Activated naive CD8-positive, alpha-beta T cell (primary cell): ENCODE data around the gene ZNF276.
"Not testable (repeated sequence)": the region's sequence is repeated elsewhere in the genome, so short reads cannot be mapped to it uniquely, and the experiment has no call there.

Source experiments
- H3K27ac Mint-ChIP-seq: one replicate; pipeline ENCODE4 v1.8.0; 2021; ENCODE audit warnings: mixed read lengths
- H3K27me3 Mint-ChIP-seq: one replicate; pipeline ENCODE4 v1.8.0; 2021; ENCODE audit warnings: mixed read lengths
- H3K36me3 Mint-ChIP-seq: one replicate; pipeline ENCODE4 v1.8.0; 2021; ENCODE audit warnings: mixed read lengths
- H3K4me1 Mint-ChIP-seq: one replicate; pipeline ENCODE4 v1.8.0; 2021; ENCODE audit warnings: low read depth, mixed read lengths
- H3K4me3 Mint-ChIP-seq: one replicate; pipeline ENCODE4 v1.8.0; 2021; ENCODE audit warnings: mild to moderate bottlenecking, mixed read lengths
- H3K9me3 Mint-ChIP-seq: one replicate; pipeline ENCODE4 v1.8.0; 2021; ENCODE audit warnings: low read depth, mixed read lengths

Gene ZNF276

DNA sequence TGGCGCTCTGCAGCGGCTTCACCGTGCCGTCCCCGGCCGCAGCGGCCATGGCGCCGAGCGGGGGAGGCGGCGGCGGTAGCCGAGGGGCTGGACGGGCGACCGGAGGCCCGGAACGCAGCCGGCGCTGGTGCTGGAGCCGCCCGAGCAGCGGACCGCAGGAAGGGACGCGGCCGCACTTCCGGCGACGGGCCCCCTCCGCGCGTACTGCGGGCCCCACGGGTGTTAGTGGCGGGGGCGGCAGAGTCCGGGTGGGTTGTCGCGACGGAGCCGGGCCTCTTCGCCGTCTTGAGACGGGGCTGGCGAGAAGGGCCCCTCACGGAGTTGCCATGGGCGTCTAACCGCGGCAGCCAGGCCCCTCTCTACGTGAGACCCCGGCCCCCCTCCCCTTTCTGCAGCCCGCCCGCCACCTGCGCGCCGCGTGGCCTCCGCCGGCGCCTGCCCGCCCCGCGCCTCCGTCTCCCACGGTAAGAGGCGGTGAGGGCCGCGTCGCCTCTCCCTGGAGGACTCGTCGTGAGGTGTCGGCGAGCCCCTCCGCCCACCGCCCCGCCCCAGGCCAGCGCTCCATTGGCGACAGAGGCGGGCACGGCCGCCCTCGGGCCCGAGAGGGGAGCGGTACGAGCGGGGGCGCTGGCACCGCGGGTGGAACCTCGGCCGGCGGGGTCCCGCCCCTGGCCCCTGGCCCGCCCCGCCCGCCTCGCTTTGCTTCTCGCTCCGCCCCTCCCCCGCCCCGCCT, at the start of gene ZNF276, which contains the start of gene VPS9D1:
TSS of gene ZNF276 (plus strand) at position 725 of the 733 bp plus-strand sequence. CDS start 104 bp downstream, outside the sequence.
TSS of gene VPS9D1 (minus strand) at position 86 of the 733 bp plus-strand sequence. CDS start at position 49, 37 bp downstream.
- Mint-ChIP-seq H3K36me3 (peaks cover 6% of the 10 kb centered on the region), H3K27ac (peak within 1 kb of the TSS; percentile 88), H3K4me3 (peak within 1 kb of the TSS; percentile 92), H3K9me3 (no peaks in the 10 kb centered on the region), H3K4me1 (peaks cover 40% of the 10 kb centered on the region), H3K27me3 (no peaks in the 10 kb centered on the region)

GRCh38 chr16:89671565-89671964, 49.8 kb upstream of the ZNF276 start:
- peaks cover 11% of the 10 kb centered on the region for H3K4me1 Mint-ChIP-seq
- H3K27me3 Mint-ChIP-seq, H3K27ac Mint-ChIP-seq, H3K36me3 Mint-ChIP-seq, H3K9me3 Mint-ChIP-seq, H3K4me3 Mint-ChIP-seq: not testable (repeated sequence)

DNA sequence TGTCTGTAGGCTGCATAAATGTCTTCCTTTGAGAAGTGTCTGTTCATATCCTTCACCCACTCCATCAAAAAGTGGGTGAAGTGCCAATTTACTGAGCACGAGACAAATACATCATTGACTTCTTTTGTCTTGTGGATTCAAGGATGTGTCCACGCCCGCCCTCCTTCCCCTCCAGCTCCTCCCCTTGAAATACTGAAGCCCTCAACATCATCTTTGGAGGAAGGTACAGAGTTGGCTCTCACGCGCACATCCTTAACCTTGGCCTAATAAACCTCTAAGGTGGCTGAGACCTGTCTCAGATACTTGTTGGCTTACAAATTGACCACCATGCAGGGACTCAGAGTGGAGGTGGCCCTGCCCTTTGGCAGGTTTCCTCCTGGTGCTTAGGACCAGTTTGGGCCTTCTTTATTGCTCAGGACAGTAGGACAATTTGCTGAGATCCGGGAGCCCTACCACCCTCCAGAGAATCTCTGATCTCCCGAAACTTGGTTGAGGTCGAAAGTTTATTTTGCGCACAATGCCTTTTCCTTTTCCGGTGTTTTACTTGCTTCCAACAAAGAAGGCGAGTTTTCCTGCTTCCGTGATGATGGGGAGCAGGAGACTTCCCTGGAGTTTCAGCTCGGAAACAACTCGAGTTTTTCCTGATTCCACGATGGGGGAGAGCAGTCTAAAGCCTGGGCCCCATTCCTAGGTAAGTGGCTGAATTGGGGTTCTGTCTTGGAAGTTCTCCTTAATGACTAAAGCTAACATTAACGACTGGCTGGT, 49.0 kb upstream of the ZNF276 start:
- H3K36me3 Mint-ChIP-seq = no peaks in the 10 kb centered on the region
- H3K27ac Mint-ChIP-seq = no peak overlapping the region
- no peaks in the 10 kb centered on the region for H3K27me3 Mint-ChIP-seq
- H3K4me1 Mint-ChIP-seq = peaks cover 11% of the 10 kb centered on the region
- H3K4me3 Mint-ChIP-seq = no peak overlapping the region
- H3K9me3 Mint-ChIP-seq = no peaks in the 10 kb centered on the region

DNA sequence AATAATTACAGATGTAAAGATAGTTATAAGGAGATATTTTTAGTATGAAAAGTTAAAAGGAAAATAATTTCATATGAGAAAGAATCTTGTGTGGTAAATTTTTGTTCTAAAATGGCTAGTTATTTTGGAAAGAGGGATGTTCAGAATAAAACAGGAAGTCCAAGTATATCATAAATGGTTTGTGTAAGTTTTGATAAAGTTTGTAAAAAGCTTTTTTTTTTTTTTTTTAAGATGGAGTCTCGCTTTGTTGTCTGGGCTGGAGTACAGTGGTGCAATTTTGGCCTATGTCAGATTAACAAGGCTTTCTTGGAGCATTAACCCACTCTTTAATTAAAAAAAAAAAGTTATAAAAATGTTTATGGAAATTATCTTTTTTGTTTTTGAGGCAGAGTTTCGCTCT, 43.1 kb upstream of the ZNF276 start:
- Mint-ChIP-seq H3K4me1 (no peaks in the 10 kb centered on the region), H3K27ac (no peak overlapping the region), H3K36me3 (no peaks in the 10 kb centered on the region), H3K4me3 (no peak overlapping the region), H3K9me3 (no peaks in the 10 kb centered on the region), H3K27me3 (no peaks in the 10 kb centered on the region)

GRCh38 chr16:89685916-89686315, 35.4 kb upstream of the ZNF276 start:
- Mint-ChIP-seq H3K4me1 (peaks cover 11% of the 10 kb centered on the region), H3K36me3 (no peaks in the 10 kb centered on the region), H3K27me3 (no peaks in the 10 kb centered on the region), H3K27ac (no peak overlapping the region), H3K9me3 (no peaks in the 10 kb centered on the region), H3K4me3 (peak overlapping the region; percentile 63)

- Mint-ChIP-seq H3K4me3 (peak within 1 kb of the TSS; percentile 91), H3K9me3 (no peaks in the 10 kb centered on the region), H3K27ac (peak within 1 kb of the TSS; percentile 94), H3K27me3 (no peaks in the 10 kb centered on the region), H3K36me3 (no peaks in the 10 kb centered on the region), H3K4me1 (peaks cover 11% of the 10 kb centered on the region)
Observed at GRCh38 chr16:89686520-89687091, 34.7 kb upstream of the ZNF276 start, which contains the start of gene CDK10. Gene CDK10 (plus strand): TSS chr16:89686689. CDS start chr16:89686711, 22 bp downstream.

GRCh38 chr16:89687092-89687940, 34.0 kb upstream of the ZNF276 start:
- no peaks in the 10 kb centered on the region for H3K36me3 Mint-ChIP-seq
- peaks cover 11% of the 10 kb centered on the region for H3K4me1 Mint-ChIP-seq
- H3K9me3 Mint-ChIP-seq = no peaks in the 10 kb centered on the region
- H3K27me3 Mint-ChIP-seq = no peaks in the 10 kb centered on the region
- H3K4me3 Mint-ChIP-seq = peak overlapping the region; percentile 91
- peak overlapping the region; percentile 89 for H3K27ac Mint-ChIP-seq

DNA sequence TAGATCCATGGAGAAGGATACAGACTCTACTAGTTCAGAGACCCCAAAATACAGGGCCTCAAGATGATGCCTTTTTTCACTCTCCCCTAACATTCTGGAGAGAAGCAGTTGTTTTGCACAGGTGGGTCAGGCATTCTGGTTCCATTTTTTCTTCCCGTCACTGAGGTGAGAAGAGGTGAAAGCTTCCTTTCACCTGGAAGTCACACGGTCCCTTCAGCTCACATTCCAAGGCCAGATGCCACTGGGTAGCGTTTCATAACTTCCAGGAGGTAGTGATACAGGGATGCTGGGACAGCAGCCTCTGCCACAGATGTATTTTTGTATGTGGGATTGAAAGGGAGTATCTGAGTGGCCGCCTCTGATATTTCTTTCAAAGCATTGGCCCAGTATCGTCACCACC, 32.9 kb upstream of the ZNF276 start:
- H3K4me3 Mint-ChIP-seq = peak overlapping the region; percentile 91
- H3K27me3 Mint-ChIP-seq = no peaks in the 10 kb centered on the region
- no peaks in the 10 kb centered on the region for H3K9me3 Mint-ChIP-seq
- H3K27ac Mint-ChIP-seq = peak overlapping the region; percentile 54
- H3K36me3 Mint-ChIP-seq = no peaks in the 10 kb centered on the region
- peaks cover 11% of the 10 kb centered on the region for H3K4me1 Mint-ChIP-seq

DNA sequence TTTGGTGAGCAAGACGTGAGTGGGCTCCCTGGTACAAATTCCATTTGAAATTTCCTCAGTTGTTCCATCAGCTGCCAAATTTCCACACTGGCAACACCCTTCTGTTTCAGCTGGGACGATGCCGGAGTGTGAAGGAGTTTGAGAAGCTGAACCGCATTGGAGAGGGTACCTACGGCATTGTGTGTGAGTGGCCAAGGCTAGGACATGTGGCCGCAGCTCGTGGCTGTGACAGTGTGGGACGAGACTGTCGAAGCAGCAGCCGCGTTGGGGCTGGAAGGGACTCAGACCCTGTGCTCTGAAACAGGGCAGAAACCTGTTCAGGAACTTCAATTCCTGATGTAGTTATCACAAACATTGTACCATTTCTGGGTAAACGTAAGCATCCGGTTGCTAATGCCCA, 32.2 kb upstream of the ZNF276 start:
- Mint-ChIP-seq H3K27ac (no peak overlapping the region), H3K9me3 (no peaks in the 10 kb centered on the region), H3K36me3 (no peaks in the 10 kb centered on the region), H3K4me3 (no peak overlapping the region), H3K4me1 (peaks cover 11% of the 10 kb centered on the region), H3K27me3 (no peaks in the 10 kb centered on the region)

GRCh38 chr16:89689621-89690020, 31.7 kb upstream of the ZNF276 start:
- H3K27ac Mint-ChIP-seq, H3K36me3 Mint-ChIP-seq, H3K9me3 Mint-ChIP-seq, H3K27me3 Mint-ChIP-seq, H3K4me3 Mint-ChIP-seq: not testable (repeated sequence)
- H3K4me1 Mint-ChIP-seq = peaks cover 11% of the 10 kb centered on the region

DNA sequence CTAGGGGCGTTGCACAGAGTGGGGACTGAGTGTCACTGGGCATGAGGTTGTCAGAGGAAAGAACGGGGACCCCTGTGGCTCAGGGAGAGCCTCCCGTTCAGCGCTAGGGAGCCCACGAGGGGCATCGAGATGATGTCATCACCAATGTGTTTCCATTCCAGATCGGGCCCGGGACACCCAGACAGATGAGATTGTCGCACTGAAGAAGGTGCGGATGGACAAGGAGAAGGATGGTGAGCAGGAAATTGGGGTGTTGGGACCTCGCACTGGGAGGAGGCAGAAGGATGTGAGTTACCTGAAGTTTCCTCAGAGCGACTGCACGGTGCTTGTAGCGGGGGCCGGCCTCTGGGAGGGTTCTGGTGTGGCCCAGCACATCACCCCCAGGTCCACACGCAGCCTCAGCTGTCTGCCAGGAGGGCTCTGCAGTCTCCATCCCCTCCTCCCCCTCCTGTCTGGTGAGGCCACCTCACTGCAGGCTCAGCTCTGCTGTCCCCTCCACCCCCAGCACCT, 30.9 kb upstream of the ZNF276 start:
- no peak overlapping the region for H3K4me3 Mint-ChIP-seq
- H3K9me3 Mint-ChIP-seq = no peaks in the 10 kb centered on the region
- no peaks in the 10 kb centered on the region for H3K27me3 Mint-ChIP-seq
- peaks cover 11% of the 10 kb centered on the region for H3K4me1 Mint-ChIP-seq
- H3K36me3 Mint-ChIP-seq = no peaks in the 10 kb centered on the region
- H3K27ac Mint-ChIP-seq = no peak overlapping the region

DNA sequence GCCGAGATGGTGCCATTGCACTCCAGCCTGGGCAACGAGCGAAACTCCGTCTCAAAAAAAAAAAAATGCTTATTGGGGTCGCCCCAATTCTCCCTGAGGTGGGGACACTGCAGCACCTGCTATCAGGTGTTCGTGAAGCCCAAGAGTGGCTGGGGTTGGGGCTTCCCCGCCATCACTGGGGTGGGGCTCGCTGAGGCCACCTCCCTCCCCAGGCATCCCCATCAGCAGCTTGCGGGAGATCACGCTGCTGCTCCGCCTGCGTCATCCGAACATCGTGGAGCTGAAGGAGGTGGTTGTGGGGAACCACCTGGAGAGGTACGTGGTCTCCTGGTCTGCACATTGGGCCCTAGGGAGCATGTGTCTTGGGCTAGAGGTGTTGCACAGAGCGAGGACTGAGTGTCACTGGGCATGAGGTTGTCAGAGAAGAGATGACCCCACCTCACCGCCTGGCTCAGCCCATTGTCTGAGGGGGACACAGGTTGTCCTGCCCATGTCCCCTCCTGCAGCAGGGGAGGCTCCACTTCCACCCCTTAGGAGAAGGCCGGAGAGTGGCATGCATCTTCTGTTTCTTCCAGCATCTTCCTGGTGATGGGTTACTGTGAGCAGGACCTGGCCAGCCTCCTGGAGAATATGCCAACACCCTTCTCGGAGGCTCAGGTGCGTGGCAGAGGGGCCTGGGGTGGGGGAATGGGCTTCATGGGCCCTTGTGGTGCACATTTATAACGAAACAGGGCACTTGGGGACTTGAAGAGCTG, 29.9 kb upstream of the ZNF276 start:
- H3K4me1 Mint-ChIP-seq = peaks cover 6% of the 10 kb centered on the region
- no peaks in the 10 kb centered on the region for H3K9me3 Mint-ChIP-seq
- no peak overlapping the region for H3K4me3 Mint-ChIP-seq
- H3K27ac Mint-ChIP-seq = no peak overlapping the region
- no peaks in the 10 kb centered on the region for H3K36me3 Mint-ChIP-seq
- no peaks in the 10 kb centered on the region for H3K27me3 Mint-ChIP-seq

DNA sequence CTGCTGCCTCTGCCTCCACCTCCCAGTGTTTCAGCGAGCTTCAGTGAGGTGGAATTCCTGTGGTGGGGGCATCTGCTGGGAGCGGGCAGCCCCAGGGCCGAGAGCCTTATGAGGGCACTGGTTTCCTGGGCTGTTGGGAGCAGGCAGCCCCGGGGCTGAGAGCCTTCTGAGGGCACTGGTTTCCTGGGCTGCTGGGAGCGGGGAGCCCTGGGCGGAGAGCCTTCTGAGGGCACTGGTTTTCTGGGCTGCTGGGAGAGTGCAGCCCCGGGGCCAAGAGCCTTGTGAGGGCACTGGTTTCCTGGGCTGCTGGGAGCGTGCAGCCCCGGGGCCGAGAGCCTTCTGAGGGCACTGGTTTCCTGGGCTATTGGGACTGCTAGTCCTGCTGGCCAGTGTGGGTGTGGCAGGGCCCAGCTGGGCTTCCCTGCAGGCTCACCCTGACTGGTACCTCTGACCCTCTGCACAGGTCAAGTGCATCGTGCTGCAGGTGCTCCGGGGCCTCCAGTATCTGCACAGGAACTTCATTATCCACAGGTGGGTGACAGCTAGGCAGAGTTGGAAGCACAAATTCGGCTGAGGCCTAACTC, 29.3 kb upstream of the ZNF276 start:
- Mint-ChIP-seq H3K4me3 (no peak overlapping the region), H3K9me3 (no peaks in the 10 kb centered on the region), H3K4me1 (peaks cover 6% of the 10 kb centered on the region), H3K27ac (no peak overlapping the region), H3K27me3 (no peaks in the 10 kb centered on the region), H3K36me3 (no peaks in the 10 kb centered on the region)
